ENCODE data around the gene B9D2. TPM values are rescaled to one million over a fixed set of nuclear protein-coding genes. Genes with fewer than 3 reads are reported as not detected.
"Not testable (repeated sequence)": the region's sequence is repeated elsewhere in the genome, so short reads cannot be mapped to it uniquely, and the experiment has no call there.

B9D2 gene
- total RNA-seq, 1 experiment from 2014 or later = 7.3 TPM

GRCh38 chr19:41350735-41351338 lies 13.1 kb downstream of the B9D2 start:
- Histone ChIP-seq H3K4me2 (ENCODE audit: low read length) (peak overlapping the region; percentile 95), H3K27me3 (ENCODE audit: insufficient read depth, low read length) (no peaks in the 10 kb centered on the region), H3K79me2 (ENCODE audit: insufficient read depth, low read length) (peaks cover 42% of the 10 kb centered on the region), H2AFZ (ENCODE audit: low read depth, low read length, poor library complexity, severe bottlenecking) (no peak overlapping the region), H3K9ac (ENCODE audit: low read length) (peak overlapping the region; percentile 83), H3K9me2 (ENCODE audit: insufficient read depth) (no peaks in the 10 kb centered on the region), H3K27ac (ENCODE audit: low read depth, low read length) (peak overlapping the region; percentile 89; the same call in 1 of the 2 replicates), H3K9me3 (ENCODE audit: control insufficient read depth in 1 of 2, insufficient read depth in 1 of 2, low read depth in 1 of 2, low read length in 2 of 2) (no peaks in the 10 kb centered on the region), H3K4me3 (replicated peaks in 1 of 2; ENCODE audit: low read depth in 1 of 2, low read length in 2 of 2) (peak overlapping the region; percentile 79 to 87), H4K20me1 (ENCODE audit: insufficient read depth) (no peaks in the 10 kb centered on the region), H3K4me1 (ENCODE audit: control insufficient read depth in 1 of 2, insufficient read depth in 2 of 2, low read length in 2 of 2) (peaks cover 11 to 29% of the 10 kb centered on the region in 2 experiments; a peak in 3 of 4 replicates), H3K36me3 (ENCODE audit: control insufficient read depth in 1 of 2, insufficient read depth in 2 of 2, low read length in 2 of 2) (peaks cover 4 to 10% of the 10 kb centered on the region in 2 experiments; a peak in 3 of 4 replicates)
- no peak for ATAC-seq
- DNase-seq (ENCODE audit: low read depth, low spot score) = no peak
- ChIA-PET POLR2A (interaction anchor here (0.9 kb wide), 1 partner anchor 15 kb away, joined by 4 read pairs; no protein-coding TSS in a partner anchor), CTCF (interaction anchor here (1.4 to 5.6 kb wide), 3 partner anchors 14 to 87 kb away, joined by 3 to 54 read pairs (median 4); partner anchors contain the start of genes B9D2 and HNRNPUL1), RAD21 (ENCODE audit: low non-redundant PET in 1 of 2, low total read pairs in 2 of 2, uncharacterized antibody in 2 of 2, unreplicated experiment in 2 of 2) (no interaction called here)
- TF ChIP-seq ZBTB33 (IDR thresholded peaks at IDR 0.05; ENCODE audit: extremely low read depth, insufficient replicate concordance, low read length) = no peak
- TF ChIP-seq EZH2 (IDR thresholded peaks at IDR 0.05) = no peak
- intact Hi-C loops (cut with micrococcal nuclease) = loop anchor here (2.0 kb wide), 1 partner anchor 40 kb away; the partner anchor contains the start of gene CCDC97
- no TSS peak for BruUV-seq (replicated peaks)

GRCh38 chr19:41346916-41347315 lies 17.0 kb downstream of the B9D2 start:
- BruUV-seq (replicated peaks); H3K9me2 ChIP-seq (ENCODE audit: insufficient read depth); CTCF ChIA-PET; H4K20me1 ChIP-seq (ENCODE audit: insufficient read depth); H3K9me3 ChIP-seq (ENCODE audit: control insufficient read depth in 1 of 2, insufficient read depth in 1 of 2, low read depth in 1 of 2, low read length in 2 of 2); H3K27ac ChIP-seq (ENCODE audit: low read depth, low read length); H3K4me3 ChIP-seq (replicated peaks in 1 of 2; ENCODE audit: low read depth in 1 of 2, low read length in 2 of 2); H3K4me2 ChIP-seq (ENCODE audit: low read length); ATAC-seq; intact Hi-C loops (cut with micrococcal nuclease); H3K27me3 ChIP-seq (ENCODE audit: insufficient read depth, low read length); DNase-seq (ENCODE audit: low read depth, low spot score); H3K9ac ChIP-seq (ENCODE audit: low read length); H2AFZ ChIP-seq (ENCODE audit: low read depth, low read length, poor library complexity, severe bottlenecking); RAD21 ChIA-PET (ENCODE audit: low non-redundant PET in 1 of 2, low total read pairs in 2 of 2, uncharacterized antibody in 2 of 2, unreplicated experiment in 2 of 2): not testable (repeated sequence)
- peaks cover 7 to 16% of the 10 kb centered on the region in 2 experiments; a peak in 3 of 4 replicates for H3K4me1 ChIP-seq (ENCODE audit: control insufficient read depth in 1 of 2, insufficient read depth in 2 of 2, low read length in 2 of 2)
- H3K36me3 ChIP-seq (ENCODE audit: control insufficient read depth in 1 of 2, insufficient read depth in 2 of 2, low read length in 2 of 2) = peaks cover 4 to 13% of the 10 kb centered on the region in 2 experiments; a peak in 3 of 4 replicates
- POLR2A ChIA-PET = interaction anchor here (1.1 kb wide), 1 partner anchor 17 kb away, joined by 3 read pairs; the partner anchor contains the start of gene B9D2
- H3K79me2 ChIP-seq (ENCODE audit: insufficient read depth, low read length) = peaks cover 28% of the 10 kb centered on the region
